Osteocyte (in vitro differentiated cells): ENCODE measurements around the gene CCDC121. TPM values are rescaled to one million over a fixed set of nuclear protein-coding genes. Genes with fewer than 3 reads are reported as not detected.

Experiments used
- DNase-seq: peaks from one replicate; pipeline ENCODE4 v3.0.0; 2021; ENCODE audit warnings: mixed read lengths; ENCODE audit not compliant: unreplicated experiment; ENCODE audit errors: extremely low spot score
- H3K27ac Mint-ChIP-seq: one replicate; pipeline ENCODE4 v1.8.0; 2021; ENCODE audit warnings: mild to moderate bottlenecking, mixed read lengths; ENCODE audit not compliant: unreplicated experiment
- H3K27me3 Mint-ChIP-seq: one replicate; pipeline ENCODE4 v1.8.0; 2021; ENCODE audit warnings: mixed read lengths; ENCODE audit not compliant: unreplicated experiment
- H3K36me3 Mint-ChIP-seq: one replicate; pipeline ENCODE4 v1.8.0; 2021; ENCODE audit warnings: mixed read lengths; ENCODE audit not compliant: unreplicated experiment
- H3K4me1 Mint-ChIP-seq: one replicate; pipeline ENCODE4 v1.8.0; 2021; ENCODE audit warnings: mixed read lengths; ENCODE audit not compliant: unreplicated experiment
- H3K4me3 Mint-ChIP-seq: one replicate; pipeline ENCODE4 v1.8.0; 2021; ENCODE audit warnings: mild to moderate bottlenecking, moderate library complexity, mixed read lengths; ENCODE audit not compliant: unreplicated experiment
- H3K9me3 Mint-ChIP-seq: one replicate; pipeline ENCODE4 v1.8.0; 2021; ENCODE audit warnings: mixed read lengths; ENCODE audit not compliant: unreplicated experiment
- total RNA-seq: library from RNA; stranded (reverse); gene quantifications from 2 replicates; pipeline ENCODE4 v1.2.1, GENCODE V29; 2021
- TF ChIP-seq, protein P1 (sequence below): fragments of 200-600 bp; sonication (generic); IDR thresholded peaks from 2 replicates; pipeline ENCODE4 v1.5.0; 2021; ENCODE audit warnings: antibody characterized with exemption, mild to moderate bottlenecking, moderate library complexity

Gene CCDC121
- total RNA-seq, 1 donor from 2014 or later, result 2.5 TPM

DNA sequence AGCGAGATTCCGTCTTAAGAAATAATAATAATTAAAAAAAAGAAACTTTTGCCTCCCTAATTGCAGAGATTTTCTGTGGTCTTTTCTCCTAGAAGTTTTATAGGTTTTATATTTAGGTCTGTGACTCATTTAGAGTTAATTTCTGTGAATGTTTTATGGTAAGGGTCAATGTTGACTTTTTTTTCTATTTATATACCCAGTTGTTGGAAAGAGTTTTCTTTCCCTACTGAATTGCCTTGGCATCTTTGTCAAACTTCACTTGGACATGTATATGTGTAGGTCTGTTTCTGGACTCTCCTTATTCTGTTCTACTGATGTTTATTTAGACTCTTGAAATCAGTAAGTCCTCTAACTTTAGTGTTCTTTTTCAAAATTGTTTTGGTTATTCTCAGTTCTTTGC, 40.5 kb downstream of the CCDC121 start:
- H3K27me3 Mint-ChIP-seq, result no peaks in the 10 kb centered on the region
- TF ChIP-seq, protein P1, sequence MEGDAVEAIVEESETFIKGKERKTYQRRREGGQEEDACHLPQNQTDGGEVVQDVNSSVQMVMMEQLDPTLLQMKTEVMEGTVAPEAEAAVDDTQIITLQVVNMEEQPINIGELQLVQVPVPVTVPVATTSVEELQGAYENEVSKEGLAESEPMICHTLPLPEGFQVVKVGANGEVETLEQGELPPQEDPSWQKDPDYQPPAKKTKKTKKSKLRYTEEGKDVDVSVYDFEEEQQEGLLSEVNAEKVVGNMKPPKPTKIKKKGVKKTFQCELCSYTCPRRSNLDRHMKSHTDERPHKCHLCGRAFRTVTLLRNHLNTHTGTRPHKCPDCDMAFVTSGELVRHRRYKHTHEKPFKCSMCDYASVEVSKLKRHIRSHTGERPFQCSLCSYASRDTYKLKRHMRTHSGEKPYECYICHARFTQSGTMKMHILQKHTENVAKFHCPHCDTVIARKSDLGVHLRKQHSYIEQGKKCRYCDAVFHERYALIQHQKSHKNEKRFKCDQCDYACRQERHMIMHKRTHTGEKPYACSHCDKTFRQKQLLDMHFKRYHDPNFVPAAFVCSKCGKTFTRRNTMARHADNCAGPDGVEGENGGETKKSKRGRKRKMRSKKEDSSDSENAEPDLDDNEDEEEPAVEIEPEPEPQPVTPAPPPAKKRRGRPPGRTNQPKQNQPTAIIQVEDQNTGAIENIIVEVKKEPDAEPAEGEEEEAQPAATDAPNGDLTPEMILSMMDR, result no peak
- H3K4me1 Mint-ChIP-seq, result peaks cover 44% of the 10 kb centered on the region
- H3K36me3 Mint-ChIP-seq, result peaks cover 20% of the 10 kb centered on the region
- H3K27ac Mint-ChIP-seq, result no peak overlapping the region
- no peak overlapping the region for H3K4me3 Mint-ChIP-seq
- DNase-seq, result no peak
- H3K9me3 Mint-ChIP-seq, result peaks cover 22% of the 10 kb centered on the region

DNA sequence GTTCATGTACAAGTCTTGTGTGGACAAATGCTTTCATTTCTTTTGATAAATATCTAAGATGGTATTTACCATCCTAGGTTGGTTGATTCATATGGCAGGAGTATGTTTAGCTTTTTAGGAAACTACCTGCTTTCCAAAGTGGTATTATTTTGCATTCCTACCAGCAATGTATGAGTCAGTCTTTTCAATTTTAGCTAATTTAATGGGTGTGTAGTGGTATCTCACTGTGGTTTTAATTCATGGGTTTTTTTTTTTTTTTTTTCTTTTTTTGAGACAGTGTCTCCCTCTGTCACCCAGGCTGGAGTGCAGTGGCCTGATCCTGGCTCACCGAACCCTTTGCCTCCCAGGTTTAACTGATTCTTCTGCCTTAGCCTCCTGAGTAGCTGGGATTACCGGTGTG, 41.8 kb downstream of the CCDC121 start:
- H3K36me3 Mint-ChIP-seq, result peaks cover 21% of the 10 kb centered on the region
- DNase-seq, result no peak
- H3K27ac Mint-ChIP-seq, result no peak overlapping the region
- no peak overlapping the region for H3K4me3 Mint-ChIP-seq
- TF ChIP-seq, protein P1, result no peak
- H3K27me3 Mint-ChIP-seq, result no peaks in the 10 kb centered on the region
- H3K9me3 Mint-ChIP-seq, result peaks cover 26% of the 10 kb centered on the region
- peaks cover 48% of the 10 kb centered on the region for H3K4me1 Mint-ChIP-seq

DNA sequence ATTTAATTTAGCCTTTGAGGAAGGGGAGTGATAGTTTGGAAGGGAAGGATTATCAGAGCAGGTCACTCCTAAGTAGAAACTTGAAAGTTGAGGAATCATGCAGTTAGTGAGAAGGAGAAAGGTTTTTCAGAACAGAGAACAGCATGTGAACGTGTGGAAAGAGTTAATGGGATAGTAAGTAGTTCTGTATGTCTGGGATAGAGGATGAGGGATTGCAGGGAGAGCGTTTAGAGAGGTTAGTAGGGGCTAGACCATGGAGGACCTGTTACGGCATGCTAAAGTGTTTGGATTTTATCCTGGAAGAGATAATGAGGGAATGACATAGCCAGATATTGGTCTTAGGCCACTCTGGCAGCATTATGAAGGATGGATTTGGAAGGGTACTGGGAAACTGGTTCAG, 44.2 kb downstream of the CCDC121 start:
- TF ChIP-seq, protein P1, result no peak
- H3K36me3 Mint-ChIP-seq, result peaks cover 11% of the 10 kb centered on the region
- no peaks in the 10 kb centered on the region for H3K27me3 Mint-ChIP-seq
- H3K4me1 Mint-ChIP-seq, result peaks cover 43% of the 10 kb centered on the region
- DNase-seq, result no peak
- H3K27ac Mint-ChIP-seq, result peak overlapping the region; percentile 16
- H3K9me3 Mint-ChIP-seq, result peaks cover 27% of the 10 kb centered on the region
- peak overlapping the region; percentile 86 for H3K4me3 Mint-ChIP-seq

DNA sequence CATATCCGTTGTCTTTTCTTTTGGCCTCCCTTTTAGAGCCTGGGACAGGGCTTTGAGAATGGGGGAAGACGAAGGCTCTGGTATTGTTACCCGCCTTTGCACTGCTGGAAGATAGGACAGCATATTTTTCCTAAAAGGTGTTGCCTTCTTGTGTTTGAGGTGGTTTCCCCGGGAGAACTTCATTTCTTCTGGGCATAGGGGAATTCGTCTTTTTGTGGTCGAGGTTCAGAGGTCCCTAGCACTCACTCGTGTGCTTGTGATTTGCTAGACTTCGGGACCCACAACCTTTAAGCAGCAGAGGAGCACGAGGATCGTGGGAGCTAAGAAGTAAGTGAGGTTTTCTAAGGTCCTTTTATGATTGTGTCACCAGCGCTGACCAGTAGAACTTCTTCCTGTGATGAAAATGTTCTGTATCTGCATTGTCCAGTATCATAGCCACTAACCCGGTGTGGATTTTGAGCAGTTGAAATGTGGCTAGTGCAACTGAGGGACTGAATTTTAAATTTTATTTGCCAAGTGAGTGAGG, 45.4 kb downstream of the CCDC121 start:
- peaks cover 10% of the 10 kb centered on the region for H3K36me3 Mint-ChIP-seq
- no peak for DNase-seq
- peaks cover 42% of the 10 kb centered on the region for H3K4me1 Mint-ChIP-seq
- H3K4me3 Mint-ChIP-seq, result peak overlapping the region; percentile 86
- peak overlapping the region; percentile 97 for H3K27ac Mint-ChIP-seq
- H3K27me3 Mint-ChIP-seq, result no peaks in the 10 kb centered on the region
- H3K9me3 Mint-ChIP-seq, result peaks cover 32% of the 10 kb centered on the region
- TF ChIP-seq, protein P1, result no peak

DNA sequence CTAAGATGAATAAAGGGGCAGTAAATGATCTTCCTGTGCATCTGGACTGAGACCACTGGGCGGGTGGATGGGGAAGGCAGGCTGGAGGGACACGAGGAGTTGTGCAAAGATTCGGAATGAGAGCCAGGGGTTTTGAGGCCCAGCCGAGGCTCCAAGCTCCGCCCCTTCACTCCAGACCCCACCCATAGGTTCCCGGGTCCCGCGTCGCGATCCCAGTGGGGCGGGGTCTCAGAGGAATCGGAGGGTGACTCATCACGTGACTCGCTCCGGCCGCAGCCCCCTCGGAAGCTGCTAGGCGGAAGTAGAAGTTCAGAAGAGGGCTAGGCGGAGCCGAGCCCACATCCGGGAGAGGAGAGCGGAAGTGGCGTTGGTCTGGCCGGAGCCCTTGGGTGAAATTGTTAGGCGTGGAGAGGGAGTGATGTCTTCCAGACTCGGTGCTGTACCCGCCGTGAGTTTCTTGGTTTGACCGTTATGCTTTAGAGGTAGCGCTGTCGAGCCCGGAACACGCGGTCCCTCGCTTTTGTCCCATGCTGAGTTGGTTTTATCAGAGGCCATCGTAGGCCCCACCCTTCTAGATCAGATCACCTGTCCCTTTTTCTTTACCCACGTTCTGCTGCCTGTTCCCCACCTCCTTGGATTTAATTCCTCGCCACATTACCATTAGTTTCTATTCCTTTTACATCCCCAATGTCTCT, 46.0 kb downstream of the CCDC121 start, which contains the start of gene ZNF512:
ZNF512 (plus strand) TSS at position 348 of the 695 bp plus-strand sequence; CDS start at position 419, 71 bp downstream.
- Mint-ChIP-seq H3K4me3 (peak within 1 kb of the TSS; percentile 86), H3K4me1 (peaks cover 36% of the 10 kb centered on the region), H3K27ac (peak within 1 kb of the TSS; percentile 97), H3K9me3 (peaks cover 27% of the 10 kb centered on the region), H3K27me3 (no peaks in the 10 kb centered on the region), H3K36me3 (peaks cover 10% of the 10 kb centered on the region)
- DNase-seq, result peak; percentile 94
- TF ChIP-seq, protein P1, result peak; percentile 9
